H1 (cell line): ENCODE data around the gene PMEPA1. TPM values are rescaled to one million over a fixed set of nuclear protein-coding genes. Genes with fewer than 3 reads are reported as not detected.

Source experiments
- CTCF ChIA-PET: fragments of 300-600 bp; sonication (Branson Sonifier 250); formaldehyde crosslinking; loops from one replicate; lab custom pipeline; 2021; ENCODE audit not compliant: partially characterized antibody; lab: Charles Lee
- POLR2A ChIA-PET: fragments of 300-600 bp; sonication (Branson Sonifier 250); formaldehyde crosslinking; loops from one replicate; lab custom pipeline; 2021; ENCODE audit warnings: inconsistent platforms; ENCODE audit not compliant: partially characterized antibody; lab: Charles Lee
- DNase-seq, 2 experiments: peaks; one replicate each; pipeline versions ENCODE4 v3.0.0 to v3.0.0-alpha.2; 2010 to 2022; ENCODE audit warnings: low spot score in 2 of 2, low read depth in 1 of 2, mixed read lengths in 1 of 2
- FAIRE-seq: peaks from 2 replicates; lab custom pipeline; 2011; peaks lifted over from hg19 to GRCh38; lab: Jason Lieb, UNC
- H2AFZ ChIP-seq: 2 replicates; pipeline ENCODE4 v1.8.1; 2012; ENCODE audit warnings: low read length, inconsistent platforms
- H2AK5ac ChIP-seq: 2 replicates; pipeline ENCODE4 v1.6.1; 2013; ENCODE audit warnings: low read depth, low read length
- H2BK120ac ChIP-seq: replicated peaks from 2 replicates; pipeline ENCODE3; 2013; ENCODE audit warnings: low read depth, low read length, inconsistent platforms
- H2BK12ac ChIP-seq: 2 replicates; pipeline ENCODE4 v1.6.1; 2013; ENCODE audit warnings: low read depth, low read length
- H2BK15ac ChIP-seq: 2 replicates; pipeline ENCODE4 v1.6.1; 2013; ENCODE audit warnings: low read length
- H2BK20ac ChIP-seq: 2 replicates; pipeline ENCODE4 v1.6.1; 2013; ENCODE audit warnings: low read length
- H2BK5ac ChIP-seq: 2 replicates; pipeline ENCODE4 v1.6.1; 2013; ENCODE audit warnings: low read depth, low read length
- H3K14ac ChIP-seq: 2 replicates; pipeline ENCODE4 v1.6.1; 2013; ENCODE audit warnings: inconsistent platforms; ENCODE audit not compliant: insufficient read length
- H3K18ac ChIP-seq: 2 replicates; pipeline ENCODE4 v1.6.1; 2013; ENCODE audit warnings: low read length; ENCODE audit errors: extremely low read depth
- H3K23ac ChIP-seq: 2 replicates; pipeline ENCODE4 v1.6.1; 2013; ENCODE audit warnings: inconsistent platforms; ENCODE audit not compliant: insufficient read length
- H3K23me2 ChIP-seq: 2 replicates; pipeline ENCODE4 v1.6.1; 2013; ENCODE audit warnings: low read depth, low read length
- H3K27ac ChIP-seq: 2 replicates; pipeline ENCODE4 v1.6.1; 2011; ENCODE audit warnings: low read depth, low read length, inconsistent platforms
- H3K27me3 ChIP-seq, 4 experiments: replicated peaks in 1 of 4; 1 replicate in 1 of 4; 2 replicates in 3 of 4; pipeline versions ENCODE4 v1.6.1 to v1.8.1; 2011 to 2013; ENCODE audit warnings: low read length in 3 of 4, mild to moderate bottlenecking in 3 of 4, inconsistent platforms in 2 of 4, mixed read lengths in 2 of 4, moderate library complexity in 1 of 4; ENCODE audit not compliant: control insufficient read depth in 3 of 4, insufficient read depth in 3 of 4; ENCODE audit errors: extremely low read depth in 1 of 4
- H3K36me3 ChIP-seq, 4 experiments: 2 replicates each; pipeline versions ENCODE4 v1.6.1 to v1.8.1; 2011 to 2013; ENCODE audit warnings: mild to moderate bottlenecking in 4 of 4, low read length in 3 of 4, moderate library complexity in 2 of 4, control low read depth in 1 of 4, inconsistent platforms in 1 of 4; ENCODE audit not compliant: insufficient read depth in 4 of 4, control insufficient read depth in 2 of 4
- H3K4ac ChIP-seq: replicated peaks from 2 replicates; pipeline ENCODE3; 2013; ENCODE audit warnings: low read length, low read depth, mixed read lengths, inconsistent platforms; ENCODE audit not compliant: insufficient read length
- H3K4me1 ChIP-seq, 4 experiments: replicated peaks in 1 of 4; 1 replicate in 1 of 4; 2 replicates in 3 of 4; pipeline versions ENCODE4 v1.6.1 to v1.8.1; 2011 to 2013; ENCODE audit warnings: low read length in 3 of 4, inconsistent platforms in 2 of 4, mixed read lengths in 1 of 4; ENCODE audit not compliant: insufficient read depth in 4 of 4, control insufficient read depth in 3 of 4
- H3K4me2 ChIP-seq, 2 experiments: 2 replicates each; pipeline versions ENCODE4 v1.6.1 to v1.8.1; 2011 to 2013; ENCODE audit warnings: low read depth in 2 of 2, low read length in 2 of 2, control low read depth in 1 of 2, inconsistent platforms in 1 of 2, mild to moderate bottlenecking in 1 of 2; ENCODE audit not compliant: insufficient read depth in 1 of 2
- H3K4me3 ChIP-seq, 4 experiments: fragments of 200-600, 300-600 bp in 1 of 4; sonication (generic), shearing (Covaris generic), sonication (Bioruptor Twin) in 1 of 4; 2 replicates each; pipeline versions ENCODE4 v1.5.1 to v1.8.1; 2011 to 2016; ENCODE audit warnings: low read length in 4 of 4, low read depth in 3 of 4, control low read depth in 2 of 4, inconsistent platforms in 2 of 4, mild to moderate bottlenecking in 2 of 4, mixed read lengths in 1 of 4, moderate library complexity in 1 of 4; ENCODE audit not compliant: insufficient read depth in 2 of 4; ENCODE audit errors: extremely low read depth in 1 of 4
- H3K56ac ChIP-seq: replicated peaks from 2 replicates; pipeline ENCODE3; 2013; ENCODE audit warnings: low read depth, mild to moderate bottlenecking, mixed read lengths, low read length, inconsistent platforms; ENCODE audit not compliant: insufficient read length
- H3K79me1 ChIP-seq: 2 replicates; pipeline ENCODE4 v1.6.1; 2013; ENCODE audit warnings: low read depth, low read length, control low read depth
- H3K79me2 ChIP-seq, 2 experiments: 2 replicates each; pipeline versions ENCODE4 v1.6.1 to v1.8.1; 2012 to 2013; ENCODE audit warnings: low read length in 2 of 2, mild to moderate bottlenecking in 2 of 2, inconsistent platforms in 1 of 2; ENCODE audit not compliant: insufficient read depth in 2 of 2, control insufficient read depth in 1 of 2
- H3K9ac ChIP-seq, 4 experiments: replicated peaks in 1 of 4; 1 replicate in 1 of 4; 2 replicates in 3 of 4; pipeline versions ENCODE4 v1.6.1 to v1.8.1; 2011 to 2013; ENCODE audit warnings: low read depth in 3 of 4, low read length in 3 of 4, control low read depth in 2 of 4, mild to moderate bottlenecking in 2 of 4, moderate library complexity in 2 of 4, inconsistent platforms in 1 of 4; ENCODE audit errors: extremely low read depth in 1 of 4
- H3K9me3 ChIP-seq, 2 experiments: 2 replicates each; pipeline versions ENCODE4 v1.6.1 to v1.8.1; 2012 to 2013; ENCODE audit warnings: mild to moderate bottlenecking in 2 of 2, moderate library complexity in 2 of 2, control low read depth in 1 of 2, inconsistent platforms in 1 of 2, low read depth in 1 of 2, low read length in 1 of 2, mixed read lengths in 1 of 2; ENCODE audit not compliant: insufficient read depth in 2 of 2
- H4K20me1 ChIP-seq, 2 experiments: replicated peaks in 1 of 2; 2 replicates each; pipeline versions ENCODE3 to v1.8.1; 2011 to 2013; ENCODE audit warnings: inconsistent platforms in 2 of 2, low read length in 2 of 2, mild to moderate bottlenecking in 1 of 2; ENCODE audit not compliant: insufficient read depth in 2 of 2, control insufficient read depth in 1 of 2
- H4K5ac ChIP-seq: 2 replicates; pipeline ENCODE4 v1.6.1; 2013; ENCODE audit warnings: low read length, low read depth, mixed read lengths, inconsistent platforms; ENCODE audit not compliant: insufficient read length
- H4K8ac ChIP-seq: 2 replicates; pipeline ENCODE4 v1.8.0; 2013; ENCODE audit warnings: mild to moderate bottlenecking, moderate library complexity, low read length, inconsistent platforms; ENCODE audit not compliant: insufficient read depth; ENCODE audit errors: extremely low read depth
- H4K91ac ChIP-seq: replicated peaks from 2 replicates; pipeline ENCODE3; 2013; ENCODE audit warnings: low read length, mixed read lengths, inconsistent platforms; ENCODE audit not compliant: insufficient read length
- BACH1 ChIP-seq: IDR thresholded peaks from 2 replicates; pipeline ENCODE4 v1.6.1; 2012; ENCODE audit warnings: low read length, improper control_type of control experiment
- CBX8 ChIP-seq: fragments of 300-800, 300-1000 bp; sonication (generic); IDR thresholded peaks from 2 replicates; pipeline ENCODE4 v1.7.1; 2016; ENCODE audit warnings: low read depth, low read length, borderline replicate concordance
- CEBPB ChIP-seq: IDR thresholded peaks from 2 replicates; pipeline ENCODE4 v1.6.1; 2012; ENCODE audit warnings: low read depth, low read length
- CHD1 ChIP-seq: IDR thresholded peaks from 2 replicates; pipeline ENCODE4 v1.6.1; 2012; ENCODE audit warnings: low read depth, low read length, improper control_type of control experiment
- CREB1 ChIP-seq: IDR thresholded peaks from 2 replicates; pipeline ENCODE4 v1.6.1; 2012; ENCODE audit warnings: inconsistent platforms
- CTBP2 ChIP-seq: IDR thresholded peaks from 2 replicates; pipeline ENCODE4 v1.7.0; 2011; ENCODE audit warnings: borderline replicate concordance, mild to moderate bottlenecking, moderate library complexity, mixed read lengths, low read length; ENCODE audit not compliant: insufficient read depth, insufficient read length
- EZH2 ChIP-seq: fragments of 200-600 bp; sonication (generic); IDR thresholded peaks from 2 replicates; pipeline ENCODE4 v1.7.1; 2012; ENCODE audit warnings: low read depth, mild to moderate bottlenecking, moderate library complexity, low read length, inconsistent platforms; ENCODE audit not compliant: severe bottlenecking
- MAFK ChIP-seq: IDR thresholded peaks from 2 replicates; pipeline ENCODE4 v1.6.1; 2012; ENCODE audit warnings: low read depth, mild to moderate bottlenecking, improper control_type of control experiment, low read length
- NANOG ChIP-seq: IDR thresholded peaks from 2 replicates; pipeline ENCODE4 v1.6.1; 2011; ENCODE audit warnings: low read length, low read depth, mild to moderate bottlenecking, inconsistent platforms; ENCODE audit not compliant: insufficient read depth, poor library complexity, severe bottlenecking
- NRF1 ChIP-seq: IDR thresholded peaks from 2 replicates; pipeline ENCODE4 v1.6.1; 2011; ENCODE audit warnings: mild to moderate bottlenecking, low read depth, low read length, improper control_type of control experiment
- RBBP5 ChIP-seq: IDR thresholded peaks from 2 replicates; pipeline ENCODE4 v1.7.1; 2012; ENCODE audit warnings: low read depth, mild to moderate bottlenecking, inconsistent platforms, low read length, moderate library complexity, borderline replicate concordance
- RFX5 ChIP-seq: IDR thresholded peaks from 2 replicates; pipeline ENCODE4 v1.6.1; 2011; ENCODE audit warnings: low read depth, low read length, improper control_type of control experiment, borderline replicate concordance
- RXRA ChIP-seq: IDR thresholded peaks from 2 replicates; pipeline ENCODE4 v1.6.1; 2011; ENCODE audit warnings: low read depth, mild to moderate bottlenecking, low read length, moderate library complexity; ENCODE audit not compliant: insufficient read depth
- SUZ12 ChIP-seq: fragments of 200-600 bp; sonication (generic); IDR thresholded peaks from 2 replicates; pipeline ENCODE4 v1.6.1; 2012; ENCODE audit warnings: mild to moderate bottlenecking, inconsistent platforms, low read length, moderate library complexity, mixed read lengths
- TCF12 ChIP-seq: IDR thresholded peaks from 2 replicates; pipeline ENCODE4 v1.6.1; 2011; ENCODE audit warnings: low read depth, mild to moderate bottlenecking, low read length
- WGBS, 2 experiments: shearing (Covaris generic) in 1 of 2; methylation state at CpG; one replicate each; pipeline versions ENCODE4 v1.1.6 to v1.1.7; 2013 to 2015; ENCODE audit warnings: low lambda C conversion rate in 2 of 2, mixed read lengths in 2 of 2, inconsistent platforms in 1 of 2, low coverage in 1 of 2, missing lambda C conversion rate in 1 of 2; ENCODE audit not compliant: insufficient replicate concordance in 2 of 2, insufficient coverage in 1 of 2, insufficient read length in 1 of 2; ENCODE audit errors: extremely low coverage in 1 of 2, missing lambda C conversion rate in 1 of 2; 5-methylcytosine and 5-hydroxymethylcytosine counted together
- polyA plus RNA-seq, 7 experiments: library from polyadenylated mRNA; depleted of rRNA in 3 of 7; stranded (reverse) in 5 of 7; unstranded in 2 of 7; fragments of >200 nt in 5 of 7; fragments of 200-250 nt in 2 of 7; gene quantifications; 1 replicate in 5 of 7; 2 replicates in 1 of 7; 4 replicates in 1 of 7; pipeline versions ENCODE4 v1.2.1 to v1.2.3, GENCODE V29; 2011 to 2013; ENCODE audit warnings: missing spikeins in 2 of 7, mixed read lengths in 2 of 7
- total RNA-seq: library from RNA; stranded (reverse); fragmentation: NEBNext Ultra II Directional; extraction: Animal tissue kit (Norgen Biotek cat#: 25700); gene quantifications from 2 replicates; pipeline ENCODE4 v1.2.1, GENCODE V29; 2021

The PMEPA1 gene
- total and polyA plus RNA-seq, 2 of the 8 experiments (the other 6 are each of a cell fraction or from before 2014, with no cell fraction given), result 12.7 to 20.5 TPM

- no peak overlapping the region for H3K56ac ChIP-seq
- POLR2A ChIA-PET, result interaction anchor here (0.6 to 1.5 kb wide), 3 partner anchors 11 to 174 kb away, joined by 3 to 4 read pairs (median 4); no protein-coding TSS in a partner anchor
- H2AFZ ChIP-seq, result no peak overlapping the region
- no peak overlapping the region for H2BK15ac ChIP-seq
- H3K79me1 ChIP-seq, result no peaks in the 10 kb centered on the region
- H3K9ac ChIP-seq, result no peak overlapping the region
- no peak overlapping the region for H3K4me3 ChIP-seq
- H3K4ac ChIP-seq, result no peak overlapping the region
- no peak overlapping the region for H4K91ac ChIP-seq
- H3K27me3 ChIP-seq, result peaks cover 0 to 2% (median 0%) of the 10 kb centered on the region in 4 experiments; a peak in 2 of 7 replicates
- no peaks in the 10 kb centered on the region for H3K23me2 ChIP-seq
- no peaks in the 10 kb centered on the region for H4K20me1 ChIP-seq
- no peak overlapping the region for H4K5ac ChIP-seq
- no peak overlapping the region for H2BK5ac ChIP-seq
- CTCF ChIA-PET, result no interaction called here
- H3K4me2 ChIP-seq, result no peak overlapping the region
- no peak overlapping the region for H2AK5ac ChIP-seq
- no peak overlapping the region for H3K23ac ChIP-seq
- DNase-seq (no peak), FAIRE-seq (no peak)
- WGBS, 2 experiments, result 93% methylated on average over 9 of the region's 9 CpGs; no CpG with 5 or more reads in 1 of the 2 experiments
- no peaks in the 10 kb centered on the region for H3K36me3 ChIP-seq
- H3K4me1 ChIP-seq, result no peaks in the 10 kb centered on the region; a peak in 2 of 7 replicates
- no peak overlapping the region for H2BK120ac ChIP-seq
- H3K14ac ChIP-seq, result no peak overlapping the region
- no peak overlapping the region for H4K8ac ChIP-seq
- H3K9me3 ChIP-seq, result no peaks in the 10 kb centered on the region
- H3K18ac ChIP-seq, result no peak overlapping the region
- no peak overlapping the region for H2BK20ac ChIP-seq
- no peaks in the 10 kb centered on the region for H3K79me2 ChIP-seq
- H3K27ac ChIP-seq, result no peak overlapping the region
- no peak overlapping the region for H2BK12ac ChIP-seq
- TF ChIP-seq MAFK (no peak), CHD1 (no peak), RBBP5 (no peak), RXRA (no peak), CTBP2 (no peak), NANOG (no peak), BACH1 (no peak), NRF1 (no peak), EZH2 (no peak), TCF12 (no peak), CREB1 (no peak), SUZ12 (no peak), CBX8 (no peak), RFX5 (no peak), CEBPB (no peak)
Measured at GRCh38 chr20:57725636-57726035, 15.8 kb upstream of the PMEPA1 start.
